Activated effector memory CD4-positive, alpha-beta T cell treated with Interleukin-2 at 50 U/mL for 16 hours (primary cell): ENCODE measurements around the gene GFER.
"Not testable (repeated sequence)": the region's sequence is repeated elsewhere in the genome, so short reads cannot be mapped to it uniquely, and the experiment has no call there.

ENCODE experiments used
- DNase-seq: peaks from one replicate; pipeline ENCODE4 v3.0.0-alpha.2; 2020

GFER gene

GRCh38 chr16:1958143-1958491, 25.9 kb upstream of the GFER start:
- DNase-seq, result not testable (repeated sequence)

GRCh38 chr16:1958715-1959268, 25.2 kb upstream of the GFER start:
- no peak for DNase-seq

- DNase-seq, result peak; percentile 88
Measured at GRCh38 chr16:1959269-1960039, 24.5 kb upstream of the GFER start, which contains the start of gene NDUFB10. Gene NDUFB10, plus strand, starts transcription at chr16:1959538. Its CDS starts 87 bp downstream, at chr16:1959625.

DNA sequence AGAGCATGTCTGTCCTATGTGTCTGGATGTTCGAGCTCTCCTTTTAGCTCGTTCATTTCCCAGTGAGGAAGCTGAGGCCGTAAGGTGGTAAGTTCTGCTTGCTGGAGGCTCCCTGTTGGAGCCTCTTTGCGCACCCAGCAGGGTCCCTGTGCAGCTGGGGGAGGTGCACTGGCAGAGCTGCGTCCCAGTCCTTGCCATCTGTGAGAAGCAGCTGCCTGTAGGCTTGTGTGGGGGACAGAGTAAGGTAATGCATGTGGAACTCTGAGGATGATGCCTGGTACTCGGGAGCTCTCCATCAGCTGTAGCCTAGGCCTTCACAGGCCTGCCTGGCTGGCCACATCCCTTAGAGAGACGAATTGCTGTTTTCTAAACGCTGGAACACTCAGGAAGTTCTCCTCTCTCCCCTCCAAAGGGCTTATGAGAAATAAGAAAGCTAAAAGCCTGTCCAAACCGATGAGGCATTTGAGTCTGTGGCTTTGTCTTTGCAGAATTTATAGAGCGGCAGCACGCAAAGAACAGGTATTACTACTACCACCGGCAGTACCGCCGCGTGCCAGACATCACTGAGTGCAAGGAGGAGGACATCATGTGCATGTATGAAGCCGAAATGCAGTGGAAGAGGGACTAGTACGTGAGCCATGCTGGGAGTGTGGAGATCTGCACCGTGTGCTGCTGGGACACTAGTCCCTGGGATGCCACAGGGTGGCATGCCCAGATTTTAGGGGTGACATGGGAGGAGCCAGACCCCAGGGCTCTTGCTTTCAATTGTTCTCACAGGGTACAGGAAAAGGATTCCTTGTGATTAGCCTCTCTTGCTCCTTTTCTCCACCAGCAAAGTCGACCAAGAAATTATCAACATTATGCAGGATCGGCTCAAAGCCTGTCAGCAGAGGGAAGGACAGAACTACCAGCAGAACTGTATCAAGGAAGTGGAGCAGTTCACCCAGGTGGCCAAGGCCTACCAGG, 23.0 kb upstream of the GFER start:
- DNase-seq, result peak; percentile 30

- DNase-seq, result peak; percentile 13
Measured at GRCh38 chr16:1961651-1962067, 22.3 kb upstream of the GFER start.

DNA sequence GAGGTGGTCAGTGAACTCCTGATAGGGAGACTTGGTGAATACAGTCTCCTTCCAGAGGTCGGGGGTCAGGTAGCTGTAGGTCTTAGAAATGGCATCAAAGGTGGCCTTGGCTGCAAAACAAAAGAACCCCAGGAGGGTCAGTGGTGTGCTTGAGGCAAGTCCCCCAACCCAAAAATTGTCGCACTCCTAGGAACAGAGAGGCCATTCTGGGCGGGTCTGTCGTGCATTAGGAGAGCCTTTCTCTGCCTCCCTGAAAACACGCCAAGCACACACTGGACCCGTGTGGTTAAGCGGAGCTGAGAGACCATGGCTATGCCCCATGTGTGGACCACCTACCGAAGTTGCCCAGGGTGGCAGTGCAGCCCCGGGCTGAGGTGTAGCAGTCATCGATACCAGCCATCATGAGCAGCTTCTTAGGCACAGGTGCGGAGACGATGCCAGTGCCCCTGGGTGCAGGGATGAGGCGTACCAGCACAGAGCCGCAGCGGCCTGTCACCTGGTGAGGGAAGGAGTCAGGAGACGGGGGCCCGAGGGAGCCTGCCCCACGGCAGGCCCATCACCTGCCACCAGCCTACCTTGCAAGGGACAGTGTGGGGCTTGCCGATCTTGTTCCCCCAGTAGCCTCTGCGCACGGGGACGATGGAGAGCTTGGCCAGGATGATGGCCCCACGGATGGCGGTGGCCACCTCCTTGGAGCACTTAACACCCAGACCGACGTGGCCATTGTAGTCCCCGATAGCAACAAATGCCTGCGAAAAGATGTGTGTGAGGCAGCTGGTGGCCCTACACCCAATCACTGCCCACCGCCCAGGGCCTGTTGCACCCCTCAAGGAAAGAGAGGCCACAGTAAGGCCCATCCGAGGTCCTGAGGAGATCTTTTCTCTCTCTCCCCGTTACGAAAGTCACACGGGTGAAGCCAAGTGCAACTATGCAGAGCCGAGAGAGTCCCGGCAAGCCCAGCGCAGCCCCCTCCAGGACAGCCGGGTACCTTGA, 21.5 kb upstream of the GFER start:
- not testable (repeated sequence) for DNase-seq

- DNase-seq, result no peak
Measured at GRCh38 chr16:1963806-1964505, 20.0 kb upstream of the GFER start.

- DNase-seq, result peak; percentile 98
Measured at GRCh38 chr16:1964506-1965395, 19.2 kb upstream of the GFER start, which contains the start of gene RPS2. Gene RPS2, minus strand, starts transcription at chr16:1964826. Its CDS starts 201 bp downstream, at chr16:1964625.

GRCh38 chr16:1965396-1966001, 18.5 kb upstream of the GFER start:
- DNase-seq, result no peak

GRCh38 chr16:1966460-1966859, 17.5 kb upstream of the GFER start, which contains the start of gene RNF151:
Gene RNF151, plus strand, starts transcription at chr16:1966856. Its CDS starts 26 bp downstream, at chr16:1966882.
- DNase-seq, result no peak

DNA sequence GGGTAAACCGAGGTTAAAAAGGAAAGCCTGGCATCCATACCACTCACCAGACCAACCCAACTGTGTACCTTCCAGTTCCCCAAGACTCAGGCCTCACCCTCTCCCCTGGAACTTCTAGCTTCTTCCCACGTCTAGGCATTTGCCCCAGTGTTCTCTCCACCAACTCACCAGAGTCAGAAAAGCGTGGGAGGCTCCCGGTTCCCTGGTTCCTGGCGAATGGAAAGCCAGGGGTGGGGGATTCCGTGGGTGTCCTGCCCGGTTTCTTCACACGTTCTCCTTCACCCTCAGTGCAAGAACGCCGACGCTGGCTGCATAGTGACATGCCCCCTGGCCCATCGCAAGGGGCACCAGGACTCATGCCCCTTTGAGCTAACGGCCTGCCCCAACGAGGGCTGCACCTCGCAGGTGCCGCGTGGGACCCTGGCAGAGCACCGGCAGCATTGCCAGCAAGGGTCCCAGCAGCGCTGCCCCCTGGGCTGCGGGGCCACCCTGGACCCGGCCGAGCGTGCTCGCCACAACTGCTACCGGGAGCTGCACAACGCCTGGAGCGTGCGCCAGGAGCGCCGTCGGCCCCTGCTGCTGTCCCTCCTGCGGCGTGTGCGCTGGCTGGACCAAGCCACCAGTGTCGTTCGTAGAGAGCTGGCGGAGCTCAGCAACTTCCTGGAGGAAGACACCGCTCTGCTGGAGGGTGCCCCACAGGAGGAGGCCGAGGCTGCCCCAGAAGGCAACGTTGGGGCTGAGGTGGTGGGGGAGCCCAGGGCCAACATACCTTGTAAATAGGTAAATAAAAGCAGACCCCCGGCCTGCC, 15.6 kb upstream of the GFER start:
- no peak for DNase-seq

GRCh38 chr16:1971796-1972489, 12.1 kb upstream of the GFER start, which contains the start of gene TBL3:
Gene TBL3, plus strand, starts transcription at chr16:1972053. Its CDS starts 112 bp downstream, at chr16:1972165.
- DNase-seq, result peak; percentile 97

GRCh38 chr16:1972490-1972877, 11.5 kb upstream of the GFER start:
- DNase-seq, result no peak

DNA sequence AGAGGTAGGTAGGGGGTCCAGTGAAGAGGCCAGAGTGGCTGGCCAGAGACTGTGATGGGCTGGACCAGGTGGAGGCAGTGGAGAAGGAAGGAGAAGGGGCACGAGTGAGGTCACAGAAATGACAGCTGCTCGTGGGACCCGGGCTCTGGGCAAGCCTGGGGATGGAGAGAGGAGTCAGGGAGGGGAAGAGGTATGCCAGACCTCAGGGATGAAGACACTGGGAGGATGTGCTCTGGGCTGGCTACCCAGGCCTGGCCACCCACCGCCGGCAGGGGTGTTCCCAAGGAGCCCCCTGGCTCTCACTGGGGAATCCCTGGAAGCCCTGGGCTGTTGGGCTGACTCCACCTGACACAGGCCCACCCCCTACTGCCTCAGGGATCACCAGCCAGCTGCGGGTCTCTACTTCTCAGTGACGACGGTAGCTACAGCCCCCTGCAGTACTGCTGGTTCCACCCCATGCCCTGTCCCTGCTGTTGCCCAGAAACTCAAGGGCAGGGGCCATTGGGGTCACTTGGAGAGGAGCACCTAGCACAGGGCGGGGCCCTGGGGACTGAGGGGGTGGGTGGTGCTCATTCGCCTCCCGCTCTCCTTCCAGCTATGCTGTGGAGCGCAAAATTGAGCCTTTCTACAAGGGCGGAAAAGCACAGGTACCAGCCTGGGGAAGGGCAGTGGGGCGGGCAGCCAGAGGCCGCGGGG, 10.4 kb upstream of the GFER start:
- no peak for DNase-seq

DNA sequence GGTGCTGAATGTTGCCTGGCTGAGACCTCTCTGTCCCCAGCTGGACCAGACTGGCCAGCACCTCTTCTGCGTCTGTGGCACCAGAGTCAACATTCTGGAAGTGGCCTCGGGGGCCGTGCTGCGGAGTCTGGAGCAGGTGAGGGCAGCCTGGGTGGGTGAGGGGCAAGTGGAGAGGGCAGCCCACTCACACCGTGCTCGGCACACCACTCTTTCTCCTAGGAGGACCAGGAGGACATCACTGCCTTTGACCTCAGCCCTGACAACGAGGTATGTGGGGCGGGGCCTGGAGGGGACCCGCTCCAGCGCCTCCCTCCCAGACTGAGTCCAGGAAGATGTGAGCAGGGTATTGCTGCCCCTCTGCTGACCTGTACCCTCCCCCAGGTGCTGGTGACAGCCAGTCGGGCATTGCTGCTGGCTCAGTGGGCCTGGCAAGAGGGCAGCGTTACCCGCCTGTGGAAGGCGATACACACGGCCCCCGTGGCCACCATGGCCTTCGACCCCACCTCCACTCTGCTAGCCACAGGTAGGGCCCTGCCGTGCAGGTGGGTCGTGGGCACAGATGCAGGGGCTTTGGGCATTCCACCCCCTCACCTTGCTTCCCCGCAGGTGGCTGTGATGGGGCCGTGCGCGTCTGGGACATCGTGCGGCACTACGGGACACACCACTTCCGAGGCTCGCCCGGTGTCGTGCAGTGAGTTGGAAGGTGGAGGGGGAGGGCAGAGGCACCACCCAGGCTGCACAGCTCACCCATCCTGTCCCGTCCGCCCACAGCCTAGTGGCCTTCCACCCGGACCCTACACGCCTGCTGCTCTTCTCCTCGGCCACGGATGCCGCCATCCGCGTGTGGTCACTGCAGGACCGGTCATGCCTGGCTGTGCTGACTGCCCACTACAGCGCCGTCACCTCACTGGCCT, 9.6 kb upstream of the GFER start:
- no peak for DNase-seq
